HG02759 (cell line): Measurements from ENCODE around the gene HSPA12B.

Source experiments
- ATAC-seq: cut with Tn5 transposase; IDR thresholded peaks from one replicate; pipeline ENCODE4 v1.9.1; 2021; ENCODE audit warnings: mild to moderate bottlenecking, moderate library complexity; ENCODE audit not compliant: unreplicated experiment

HSPA12B gene

GRCh38 chr20:3729378-3729777, 3.1 kb upstream of the HSPA12B start:
- ATAC-seq = no peak

GRCh38 chr20:3729811-3730540, 2.5 kb upstream of the HSPA12B start:
- ATAC-seq = no peak

- no peak for ATAC-seq
These were observed 1.4 kb upstream of the HSPA12B start for GRCh38 chr20:3730803-3731672.

- ATAC-seq = no peak
These were observed 550 bp upstream of the HSPA12B start for GRCh38 chr20:3731944-3732326.

GRCh38 chr20:3733119-3733995, 872 bp downstream of the HSPA12B start:
- ATAC-seq = no peak

GRCh38 chr20:3734111-3734843, 1.8 kb downstream of the HSPA12B start:
- no peak for ATAC-seq

- no peak for ATAC-seq
These were observed 3.3 kb downstream of the HSPA12B start for GRCh38 chr20:3735768-3736167.

- no peak for ATAC-seq
These were observed 5.9 kb downstream of the HSPA12B start for GRCh38 chr20:3738111-3739053.

- ATAC-seq = no peak
These were observed 6.8 kb downstream of the HSPA12B start for GRCh38 chr20:3739054-3739925.

- no peak for ATAC-seq
These were observed 7.5 kb downstream of the HSPA12B start for GRCh38 chr20:3739926-3740451.

GRCh38 chr20:3740615-3741301, 8.3 kb downstream of the HSPA12B start:
- ATAC-seq = no peak

GRCh38 chr20:3741836-3742458, 9.5 kb downstream of the HSPA12B start:
- ATAC-seq = no peak

GRCh38 chr20:3743251-3743650, 10.8 kb downstream of the HSPA12B start:
- no peak for ATAC-seq

GRCh38 chr20:3744037-3744436, 11.6 kb downstream of the HSPA12B start:
- ATAC-seq = no peak

- ATAC-seq = peak; percentile 41
These were observed 12.6 kb downstream of the HSPA12B start for GRCh38 chr20:3744806-3745685.

GRCh38 chr20:3745686-3746173, 13.2 kb downstream of the HSPA12B start:
- ATAC-seq = no peak
